ENCODE data around the gene SAPCD1. TPM values are rescaled to one million over a fixed set of nuclear protein-coding genes. Genes with fewer than 3 reads are reported as not detected.

SAPCD1 gene
- total RNA-seq, result 1 to 10 TPM; 7.6 to 9.5 TPM

DNA sequence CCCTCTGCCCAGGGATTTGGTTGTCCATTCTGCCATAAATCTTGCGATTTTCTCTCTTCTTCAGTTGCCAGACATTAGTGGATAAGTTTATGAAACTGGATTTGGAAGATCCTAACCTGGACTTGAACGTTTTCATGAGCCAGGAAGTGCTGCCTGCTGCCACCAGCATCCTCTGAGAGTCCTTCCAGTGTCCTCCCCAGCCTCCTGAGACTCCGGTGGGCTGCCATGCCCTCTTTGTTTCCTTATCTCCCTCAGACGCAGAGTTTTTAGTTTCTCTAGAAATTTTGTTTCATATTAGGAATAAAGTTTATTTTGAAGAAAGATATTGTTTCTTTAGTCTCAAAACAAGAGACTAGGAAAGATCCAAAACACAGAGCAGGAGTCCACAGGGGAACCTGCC lies at the start of gene SAPCD1:
Gene SAPCD1 (plus strand): TSS at position 301 of the 400 bp plus-strand sequence. CDS start 399 bp downstream, outside the sequence.
- no peaks in the 10 kb centered on the region for H3K4me1 Mint-ChIP-seq
- no peak within 1 kb of the TSS for H3K27ac Mint-ChIP-seq
- H3K4me3 Mint-ChIP-seq, result no peak within 1 kb of the TSS

DNA sequence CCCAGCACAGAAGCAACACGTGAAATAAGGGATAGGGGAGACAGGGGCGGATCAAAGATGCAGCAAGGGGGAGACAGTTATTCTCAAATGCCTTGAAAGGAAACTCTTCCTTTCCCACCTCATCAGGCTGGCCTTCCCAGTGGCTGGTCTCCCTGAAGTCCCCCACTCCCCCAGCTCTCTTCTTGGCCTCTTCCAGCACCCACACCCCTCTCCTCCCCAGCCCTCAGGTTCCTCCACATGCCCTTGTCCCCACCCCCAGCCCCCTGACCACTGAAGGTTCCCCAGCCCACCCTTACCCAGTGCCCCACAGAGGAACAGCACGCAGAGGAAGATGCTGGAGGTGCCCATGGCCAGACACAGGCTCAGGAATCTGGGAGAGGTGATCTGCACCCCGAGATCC lies 49.0 kb upstream of the SAPCD1 start:
- no peak overlapping the region for H3K4me3 Mint-ChIP-seq
- no peak overlapping the region for H3K27ac Mint-ChIP-seq
- H3K4me1 Mint-ChIP-seq, result peaks cover 12% of the 10 kb centered on the region
- no peaks in the 10 kb centered on the region for H3K27me3 Mint-ChIP-seq
- no peak for DNase-seq
- H3K9me3 Mint-ChIP-seq, result no peaks in the 10 kb centered on the region
- H3K36me3 Mint-ChIP-seq, result no peaks in the 10 kb centered on the region

More for the DNA sequence above, at the start of gene SAPCD1:
- no peak for DNase-seq
- Mint-ChIP-seq H3K27me3 (no peaks in the 10 kb centered on the region), H3K36me3 (peaks cover 47% of the 10 kb centered on the region), H3K9me3 (no peaks in the 10 kb centered on the region)

DNA sequence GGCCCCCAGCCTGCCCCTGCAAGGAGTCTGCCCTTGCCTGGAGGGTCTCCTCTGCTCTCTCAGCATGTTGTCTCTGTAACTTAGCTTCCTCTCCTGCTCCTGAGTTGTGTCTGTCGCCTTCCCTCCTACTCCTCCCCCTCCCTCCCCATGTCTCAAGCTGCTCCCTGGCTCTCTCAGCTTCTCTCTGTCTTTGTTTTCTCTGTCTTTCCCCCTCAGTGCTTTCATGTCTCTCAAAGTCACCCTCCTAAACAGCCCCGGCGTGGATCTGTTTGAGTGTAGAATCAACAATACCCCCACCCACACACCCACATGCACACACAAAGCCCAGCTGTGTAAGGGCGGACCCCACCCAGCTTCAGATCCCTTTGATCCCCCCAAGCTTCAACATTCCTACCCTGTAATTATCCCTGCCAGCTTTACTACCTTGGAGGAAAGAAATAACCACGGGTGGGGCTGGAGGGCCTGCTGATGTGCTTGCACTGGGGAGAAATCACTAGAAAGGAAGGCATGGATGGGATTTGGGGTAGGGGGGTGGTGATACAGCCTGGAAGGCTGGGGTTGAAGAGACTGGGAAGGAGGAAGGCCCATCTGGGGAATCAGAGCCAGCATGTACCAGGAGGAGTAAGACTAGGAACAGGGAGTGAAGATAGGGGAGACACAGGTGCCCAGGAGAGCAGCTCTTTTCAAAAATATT lies 48.3 kb upstream of the SAPCD1 start:
- no peaks in the 10 kb centered on the region for H3K27me3 Mint-ChIP-seq
- no peaks in the 10 kb centered on the region for H3K36me3 Mint-ChIP-seq
- H3K4me1 Mint-ChIP-seq, result peaks cover 12% of the 10 kb centered on the region
- DNase-seq, result no peak
- no peak overlapping the region for H3K27ac Mint-ChIP-seq
- no peaks in the 10 kb centered on the region for H3K9me3 Mint-ChIP-seq
- H3K4me3 Mint-ChIP-seq, result no peak overlapping the region

DNA sequence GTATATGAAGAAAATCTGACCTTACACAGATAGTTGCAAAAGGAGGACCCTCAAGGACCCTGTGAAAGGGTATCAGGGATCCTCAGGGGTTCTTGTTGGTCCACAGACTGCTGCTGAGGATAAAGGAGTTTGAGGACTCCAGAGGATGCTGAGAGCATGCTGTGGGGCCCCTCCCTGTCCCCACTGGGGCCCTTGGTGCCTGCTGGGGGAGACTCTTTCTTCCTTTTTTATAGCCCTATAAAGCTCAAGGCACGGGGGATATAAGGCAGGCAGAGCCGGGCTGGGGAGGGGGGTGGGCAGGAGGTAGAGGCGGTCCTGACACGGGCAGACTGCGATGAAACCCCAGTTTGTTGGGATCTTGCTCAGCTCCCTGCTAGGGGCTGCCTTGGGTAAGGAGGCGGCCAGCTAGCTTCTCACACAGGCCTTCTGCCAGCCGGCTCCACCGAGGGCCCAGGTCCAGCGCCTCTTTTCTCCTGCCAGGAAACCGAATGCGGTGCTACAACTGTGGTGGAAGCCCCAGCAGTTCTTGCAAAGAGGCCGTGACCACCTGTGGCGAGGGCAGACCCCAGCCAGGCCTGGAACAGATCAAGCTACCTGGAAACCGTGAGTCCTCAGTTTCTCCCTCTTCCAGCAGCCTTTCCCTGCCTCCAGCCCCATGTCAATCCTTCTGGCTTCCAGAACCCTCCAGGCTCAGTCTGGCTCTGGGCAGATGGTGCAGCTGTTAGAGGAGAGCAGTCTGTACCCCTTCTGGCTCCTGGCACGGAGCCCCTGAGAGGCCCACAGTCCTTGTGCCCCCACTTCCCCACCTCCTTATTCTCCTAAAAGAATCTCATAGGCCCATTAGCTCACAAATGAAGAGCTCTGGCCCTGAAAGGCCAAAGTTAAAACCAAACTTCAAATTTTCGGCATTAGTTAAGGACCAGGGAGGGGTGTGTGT lies 47.2 kb upstream of the SAPCD1 start, which contains the start of gene LY6G6D:
Gene LY6G6D (plus strand): TSS at position 327 of the 937 bp plus-strand sequence. CDS start 8 bp downstream, at position 335.
- Mint-ChIP-seq H3K27me3 (no peaks in the 10 kb centered on the region), H3K36me3 (no peaks in the 10 kb centered on the region), H3K27ac (no peak within 1 kb of the TSS), H3K9me3 (no peaks in the 10 kb centered on the region), H3K4me3 (no peak within 1 kb of the TSS), H3K4me1 (peaks cover 12% of the 10 kb centered on the region)
- DNase-seq, result no peak

DNA sequence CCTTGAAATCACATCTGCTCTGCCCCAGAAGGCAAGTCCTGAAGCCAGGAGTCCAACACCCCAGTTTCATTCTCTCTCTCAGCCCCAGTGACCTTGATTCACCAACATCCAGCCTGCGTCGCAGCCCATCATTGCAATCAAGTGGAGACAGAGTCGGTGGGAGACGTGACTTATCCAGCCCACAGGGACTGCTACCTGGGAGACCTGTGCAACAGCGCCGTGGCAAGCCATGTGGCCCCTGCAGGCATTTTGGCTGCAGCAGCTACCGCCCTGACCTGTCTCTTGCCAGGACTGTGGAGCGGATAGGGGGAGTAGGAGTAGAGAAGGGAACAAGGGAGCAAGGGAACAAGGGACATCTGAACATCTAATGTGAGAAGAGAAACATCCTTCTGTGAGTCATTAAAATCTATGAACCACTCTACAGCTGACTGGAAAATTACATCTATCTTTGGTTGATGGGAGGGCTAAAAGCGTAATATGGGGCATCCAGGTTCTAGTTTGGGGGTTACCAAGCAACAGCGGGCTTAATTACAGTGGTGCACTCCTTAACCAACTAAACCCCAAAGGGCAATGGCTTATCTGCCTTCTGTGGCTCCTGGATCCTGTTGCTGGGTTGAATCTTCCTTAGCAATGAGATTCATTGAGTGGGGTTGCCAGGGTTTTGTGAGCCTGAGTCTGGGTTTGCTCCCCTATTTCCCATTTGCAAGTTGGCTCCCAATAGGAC lies 44.8 kb upstream of the SAPCD1 start:
- no peak for DNase-seq
- Mint-ChIP-seq H3K27me3 (no peaks in the 10 kb centered on the region), H3K36me3 (no peaks in the 10 kb centered on the region), H3K9me3 (no peaks in the 10 kb centered on the region), H3K27ac (no peak overlapping the region), H3K4me1 (peaks cover 5% of the 10 kb centered on the region), H3K4me3 (no peak overlapping the region)

DNA sequence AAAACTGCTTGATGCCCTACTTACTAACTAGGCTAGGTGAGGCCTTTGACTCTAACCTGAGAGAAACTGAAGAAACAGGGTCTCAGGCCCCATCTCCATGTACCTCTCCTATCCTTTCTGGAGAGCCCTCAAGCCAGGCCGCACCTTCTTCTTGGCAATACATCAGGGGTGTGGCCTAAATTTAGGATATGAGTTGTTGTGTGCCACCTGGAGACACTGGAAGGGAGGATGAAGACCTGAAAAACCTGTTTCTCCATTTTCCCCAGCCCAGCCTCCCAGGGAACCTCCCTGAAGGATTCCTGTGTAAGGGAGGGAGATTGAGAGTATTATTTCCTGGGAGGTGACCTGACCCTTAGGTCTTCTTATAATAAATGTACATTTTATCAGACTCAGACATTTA lies 44.2 kb upstream of the SAPCD1 start:
- peaks cover 5% of the 10 kb centered on the region for H3K4me1 Mint-ChIP-seq
- H3K4me3 Mint-ChIP-seq, result no peak overlapping the region
- H3K36me3 Mint-ChIP-seq, result no peaks in the 10 kb centered on the region
- DNase-seq, result no peak
- H3K27ac Mint-ChIP-seq, result no peak overlapping the region
- H3K27me3 Mint-ChIP-seq, result no peaks in the 10 kb centered on the region
- no peaks in the 10 kb centered on the region for H3K9me3 Mint-ChIP-seq

DNA sequence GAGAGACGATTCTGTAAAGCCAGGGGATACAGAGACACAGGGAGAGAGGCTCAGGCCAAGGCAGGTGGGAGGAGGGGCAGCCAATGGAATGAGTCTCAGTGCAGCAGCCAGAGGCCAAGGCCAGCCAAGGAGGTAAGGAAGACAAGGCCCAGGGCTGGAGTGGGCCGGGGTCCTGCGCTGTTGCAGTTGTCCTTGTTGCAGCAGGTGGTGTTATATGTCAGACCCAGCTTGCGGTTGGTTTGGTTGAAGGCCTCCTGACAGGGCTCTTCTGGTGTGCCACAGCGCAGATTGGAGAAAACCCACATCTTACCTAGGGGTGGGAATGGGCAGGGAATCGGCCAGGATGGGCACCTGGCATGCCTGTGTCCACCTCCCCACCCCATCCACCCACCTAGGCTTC lies 43.5 kb upstream of the SAPCD1 start:
- Mint-ChIP-seq H3K9me3 (no peaks in the 10 kb centered on the region), H3K27me3 (no peaks in the 10 kb centered on the region), H3K36me3 (no peaks in the 10 kb centered on the region), H3K4me1 (peaks cover 4% of the 10 kb centered on the region), H3K4me3 (no peak overlapping the region), H3K27ac (no peak overlapping the region)
- no peak for DNase-seq

DNA sequence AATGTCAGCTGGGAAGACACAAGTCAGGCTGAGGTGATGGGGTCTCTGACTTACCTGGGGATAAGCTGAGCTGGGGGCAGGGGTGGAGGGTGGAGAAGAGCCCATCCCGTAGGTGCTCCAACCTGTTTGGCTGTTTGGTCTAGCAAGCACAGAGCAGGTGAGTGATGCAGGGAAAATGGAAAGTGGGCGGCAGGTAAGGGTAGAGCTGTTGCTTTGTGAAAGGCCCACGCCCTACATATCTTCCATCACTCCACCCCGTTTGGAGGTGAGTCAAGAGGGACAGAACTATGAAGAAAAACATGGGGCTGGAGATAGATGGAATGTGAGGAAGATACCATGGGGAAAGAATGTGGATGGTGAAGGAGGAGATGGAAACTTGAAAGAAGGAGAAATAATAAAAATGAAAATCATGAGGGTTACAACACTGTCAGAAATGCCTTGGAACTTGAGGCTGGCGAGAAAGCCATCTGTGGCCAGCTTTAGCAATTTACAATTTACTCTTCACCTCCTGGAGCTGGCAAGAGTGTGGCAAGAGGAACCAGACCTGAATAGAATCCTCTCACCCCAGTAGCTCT lies 42.2 kb upstream of the SAPCD1 start:
- DNase-seq, result no peak
- Mint-ChIP-seq H3K4me3 (no peak overlapping the region), H3K36me3 (no peaks in the 10 kb centered on the region), H3K9me3 (no peaks in the 10 kb centered on the region), H3K4me1 (no peaks in the 10 kb centered on the region), H3K27me3 (no peaks in the 10 kb centered on the region), H3K27ac (no peak overlapping the region)

DNA sequence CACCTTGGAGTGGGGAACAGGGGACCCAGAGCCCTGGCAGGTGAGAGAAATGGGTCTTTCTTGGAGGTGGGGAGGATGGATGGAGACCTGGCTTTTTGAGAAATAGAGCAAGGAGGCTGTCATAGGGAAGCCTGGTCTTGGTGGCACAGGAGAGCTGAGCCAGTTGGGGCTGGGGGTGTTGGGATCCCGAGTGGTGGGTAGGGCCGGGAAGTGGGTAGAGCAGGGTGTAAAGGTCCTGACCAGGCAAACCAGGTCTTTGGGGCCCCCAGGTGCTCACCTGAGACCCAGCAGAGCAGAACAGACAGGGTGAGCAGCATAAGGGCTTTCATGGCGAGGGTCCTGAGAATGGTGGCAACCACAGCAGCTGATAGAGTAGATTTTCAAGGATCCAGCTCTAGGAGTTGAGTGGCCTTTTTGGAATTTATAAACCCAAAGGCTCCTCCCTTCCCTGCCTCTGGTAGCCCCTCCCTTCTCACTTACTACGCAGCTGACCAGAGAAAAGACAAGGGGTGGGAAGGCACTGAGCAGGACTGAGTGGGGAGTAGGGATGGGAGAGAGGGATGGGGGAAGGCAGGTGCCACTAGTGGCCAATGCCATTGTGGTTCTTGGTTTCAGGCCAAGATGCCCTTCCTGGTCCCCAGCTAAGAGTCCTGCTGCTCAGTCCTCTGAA lies 41.0 kb upstream of the SAPCD1 start, which contains the start of gene LY6G6C:
Gene LY6G6C (minus strand): TSS at position 396 of the 670 bp plus-strand sequence. CDS start 67 bp downstream, at position 329.
- Mint-ChIP-seq H3K4me3 (no peak within 1 kb of the TSS), H3K9me3 (no peaks in the 10 kb centered on the region), H3K4me1 (peaks cover 9% of the 10 kb centered on the region), H3K27ac (no peak within 1 kb of the TSS), H3K36me3 (peaks cover 4% of the 10 kb centered on the region), H3K27me3 (no peaks in the 10 kb centered on the region)
- no peak for DNase-seq

DNA sequence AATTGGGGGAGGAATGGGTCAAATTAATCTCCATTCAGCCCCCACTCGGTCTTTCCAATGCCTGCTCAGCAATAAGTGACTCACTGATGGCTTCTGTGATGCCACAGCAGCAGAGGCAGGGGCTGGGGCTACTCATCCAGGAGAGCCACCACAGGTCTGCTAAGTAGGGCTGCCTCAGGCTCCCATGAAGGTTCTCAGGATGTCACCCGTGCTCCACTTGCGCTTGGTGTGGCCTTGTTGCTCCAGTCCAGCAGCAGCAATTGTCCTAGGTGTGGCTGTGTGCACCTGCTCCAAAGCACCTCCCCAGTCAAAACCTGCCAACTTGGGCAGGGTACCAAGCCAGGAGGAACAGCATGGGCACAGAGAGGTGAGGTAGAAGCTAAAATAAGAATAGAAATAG lies 40.3 kb upstream of the SAPCD1 start:
- DNase-seq, result no peak
- Mint-ChIP-seq H3K4me3 (no peak overlapping the region), H3K27ac (no peak overlapping the region), H3K27me3 (no peaks in the 10 kb centered on the region), H3K36me3 (peaks cover 4% of the 10 kb centered on the region), H3K9me3 (no peaks in the 10 kb centered on the region), H3K4me1 (peaks cover 16% of the 10 kb centered on the region)

DNA sequence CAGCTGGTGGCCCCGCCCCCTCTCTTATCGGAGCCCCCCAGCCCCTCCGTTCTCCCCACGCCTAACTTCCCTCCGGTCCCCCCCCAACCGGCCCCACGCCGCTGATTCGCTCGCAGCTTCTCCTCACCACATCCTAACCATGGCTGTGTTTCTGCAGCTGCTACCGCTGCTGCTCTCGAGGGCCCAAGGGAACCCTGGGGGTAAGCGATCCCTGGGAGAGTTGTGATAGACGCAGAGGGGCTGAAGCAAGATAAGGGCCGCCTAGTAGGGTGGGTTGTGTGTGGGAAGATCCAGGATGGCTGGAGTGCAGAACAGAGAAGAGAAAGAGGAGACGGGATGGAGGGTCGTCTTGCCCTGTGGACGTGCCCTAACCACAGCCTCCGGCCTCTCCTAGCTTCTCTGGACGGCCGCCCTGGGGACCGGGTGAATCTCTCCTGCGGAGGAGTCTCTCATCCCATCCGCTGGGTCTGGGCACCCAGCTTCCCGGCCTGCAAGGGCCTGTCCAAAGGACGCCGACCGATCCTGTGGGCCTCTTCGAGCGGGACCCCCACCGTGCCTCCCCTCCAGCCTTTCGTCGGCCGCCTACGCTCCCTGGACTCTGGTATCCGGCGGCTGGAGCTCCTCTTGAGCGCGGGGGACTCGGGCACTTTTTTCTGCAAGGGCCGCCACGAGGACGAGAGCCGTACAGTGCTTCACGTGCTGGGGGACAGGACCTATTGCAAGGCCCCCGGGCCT lies 39.0 kb upstream of the SAPCD1 start, which contains the start of gene MPIG6B:
Gene MPIG6B (plus strand): TSS at position 129 of the 735 bp plus-strand sequence. CDS start 11 bp downstream, at position 140.
- DNase-seq, result no peak

DNA sequence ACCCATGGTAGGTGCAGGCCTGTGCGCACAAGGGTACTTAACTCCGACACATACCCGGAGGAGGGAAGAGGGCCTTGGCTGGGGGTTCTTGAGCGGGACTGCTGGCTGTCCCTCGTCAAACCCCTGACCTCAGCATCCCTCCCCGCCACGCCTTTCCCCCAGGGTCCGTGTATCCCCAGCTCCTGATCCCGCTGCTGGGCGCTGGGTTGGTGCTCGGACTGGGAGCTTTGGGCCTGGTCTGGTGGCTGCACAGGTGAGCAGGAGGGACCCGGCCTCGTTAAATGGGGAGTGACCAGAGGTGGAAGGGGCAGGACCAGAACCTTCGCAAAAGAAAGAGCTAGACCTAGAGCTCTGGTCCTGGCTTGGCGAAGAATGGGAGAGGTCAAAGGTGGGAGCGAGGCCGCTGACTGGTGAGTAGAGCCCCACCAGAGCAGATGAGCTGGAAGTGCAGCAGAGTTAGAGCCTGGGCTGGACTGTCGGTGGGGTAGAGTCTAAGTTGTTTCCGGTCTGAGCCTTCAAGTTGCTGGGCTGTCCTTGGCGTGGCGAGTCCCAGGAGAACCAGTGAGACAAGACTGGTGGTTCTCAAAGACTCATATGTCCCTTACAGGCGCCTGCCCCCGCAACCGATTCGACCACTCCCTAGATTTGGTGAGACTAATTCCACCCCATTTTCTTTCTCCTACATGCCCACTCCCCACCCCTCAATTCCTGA lies 38.3 kb upstream of the SAPCD1 start:
- no peak overlapping the region for H3K27ac Mint-ChIP-seq
- no peaks in the 10 kb centered on the region for H3K27me3 Mint-ChIP-seq
- H3K4me1 Mint-ChIP-seq, result peaks cover 25% of the 10 kb centered on the region
- peaks cover 4% of the 10 kb centered on the region for H3K36me3 Mint-ChIP-seq
- no peak for DNase-seq
- no peak overlapping the region for H3K4me3 Mint-ChIP-seq
- H3K9me3 Mint-ChIP-seq, result no peaks in the 10 kb centered on the region

More for the DNA sequence above, 39.0 kb upstream of the SAPCD1 start, which contains the start of gene MPIG6B:
- peaks cover 4% of the 10 kb centered on the region for H3K36me3 Mint-ChIP-seq
- no peaks in the 10 kb centered on the region for H3K9me3 Mint-ChIP-seq
- H3K27ac Mint-ChIP-seq, result no peak within 1 kb of the TSS
- peaks cover 23% of the 10 kb centered on the region for H3K4me1 Mint-ChIP-seq
- peak within 1 kb of the TSS; percentile 12 for H3K4me3 Mint-ChIP-seq
- no peaks in the 10 kb centered on the region for H3K27me3 Mint-ChIP-seq

Data from activated naive CD8-positive, alpha-beta T cell treated with anti-CD3 and anti-CD28 coated beads for 36 hours (primary cell).